HG03469 (cell line): ENCODE results near the gene HDAC4.

Experiments used
- ATAC-seq: cut with Tn5 transposase; IDR thresholded peaks from one replicate; pipeline ENCODE4 v1.9.1; 2021; ENCODE audit warnings: mild to moderate bottlenecking, moderate library complexity, moderate number of reproducible peaks; ENCODE audit not compliant: unreplicated experiment

The HDAC4 gene

GRCh38 chr2:239162976-239163687, 237.7 kb downstream of the HDAC4 start:
- no peak for ATAC-seq

GRCh38 chr2:239162141-239162821, 238.5 kb downstream of the HDAC4 start:
- ATAC-seq: no peak

- no peak for ATAC-seq
Observed at GRCh38 chr2:239161711-239162140, 239.1 kb downstream of the HDAC4 start.

DNA sequence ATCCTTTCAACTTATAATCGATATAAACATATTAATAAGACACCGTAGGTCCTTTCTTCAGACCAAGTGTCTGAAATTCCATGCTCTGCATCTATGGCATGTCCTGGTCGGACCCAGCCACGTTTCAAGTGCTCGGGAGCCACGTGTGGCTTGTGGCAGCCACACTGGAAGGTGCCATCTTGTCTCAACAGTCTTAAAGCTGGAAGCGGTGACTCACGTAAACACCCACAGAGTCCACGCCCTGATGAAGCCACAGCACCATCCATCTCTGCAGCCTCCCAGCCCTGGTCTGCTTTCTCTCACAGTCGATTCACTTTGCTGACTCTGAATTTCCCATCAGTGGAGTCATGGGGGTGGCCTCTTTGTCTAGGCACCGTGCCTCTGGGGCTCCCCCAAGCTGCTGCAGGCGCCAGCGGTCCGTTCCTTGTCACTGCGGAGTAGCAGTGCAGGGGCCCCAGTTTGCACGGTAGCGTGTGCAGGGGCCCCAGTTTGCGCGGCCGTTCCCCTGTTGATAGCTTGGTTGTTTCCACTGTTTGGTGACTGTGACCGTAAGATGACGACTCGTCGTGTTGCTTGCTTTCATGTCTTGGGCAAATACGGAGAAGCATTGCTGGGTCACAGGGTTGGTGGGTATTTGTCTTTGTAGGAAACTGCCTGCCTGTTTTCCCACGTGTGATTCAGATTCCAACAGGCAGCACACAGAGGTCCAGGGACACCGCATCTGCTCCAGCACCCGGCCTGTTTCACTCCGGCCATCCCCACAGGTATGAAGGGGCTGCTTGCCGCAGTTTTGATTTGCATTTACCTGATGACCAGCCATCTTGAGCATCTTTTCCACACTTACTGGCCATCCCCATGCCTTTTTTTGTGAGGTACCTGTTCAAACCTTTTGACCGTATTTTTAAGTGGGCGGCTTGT, 240.3 kb downstream of the HDAC4 start:
- no peak for ATAC-seq

GRCh38 chr2:239159476-239159911, 241.3 kb downstream of the HDAC4 start:
- ATAC-seq: no peak

DNA sequence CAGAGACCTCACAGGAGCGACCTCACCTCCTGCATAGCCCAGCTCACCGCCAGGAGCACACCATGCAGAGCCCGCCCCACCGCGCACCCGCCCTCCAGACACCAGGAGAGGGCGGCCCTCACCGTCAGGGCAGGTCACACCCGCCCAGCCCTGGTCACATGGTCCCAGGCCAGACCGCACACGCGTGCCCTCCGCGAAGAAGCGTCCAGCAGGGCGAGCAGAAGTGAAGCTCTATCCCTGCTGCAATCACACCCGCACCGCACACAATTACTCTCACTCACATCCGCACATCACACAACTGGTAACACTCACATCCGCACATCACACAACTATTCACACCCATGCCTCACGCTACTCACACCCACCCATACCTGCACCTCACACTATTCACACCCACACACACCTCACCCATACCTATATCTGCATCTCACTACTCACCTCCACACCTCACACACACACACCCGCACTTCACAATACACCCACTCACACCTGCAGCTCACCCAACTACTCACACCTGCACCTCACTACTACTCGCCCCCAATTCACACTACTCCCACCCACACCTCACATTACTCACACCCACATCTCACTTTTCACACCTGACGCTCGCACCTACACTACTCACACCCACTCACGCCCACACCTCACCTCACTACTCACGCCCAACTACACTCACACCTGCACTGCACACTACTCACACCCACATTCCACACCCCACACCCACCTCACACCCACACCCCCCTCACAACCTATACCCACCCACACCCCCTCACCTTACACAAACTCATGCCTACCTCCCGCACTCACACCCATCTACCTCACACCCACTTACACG, 242.0 kb downstream of the HDAC4 start:
- ATAC-seq: no peak

GRCh38 chr2:239157771-239158170, 243.0 kb downstream of the HDAC4 start:
- no peak for ATAC-seq

DNA sequence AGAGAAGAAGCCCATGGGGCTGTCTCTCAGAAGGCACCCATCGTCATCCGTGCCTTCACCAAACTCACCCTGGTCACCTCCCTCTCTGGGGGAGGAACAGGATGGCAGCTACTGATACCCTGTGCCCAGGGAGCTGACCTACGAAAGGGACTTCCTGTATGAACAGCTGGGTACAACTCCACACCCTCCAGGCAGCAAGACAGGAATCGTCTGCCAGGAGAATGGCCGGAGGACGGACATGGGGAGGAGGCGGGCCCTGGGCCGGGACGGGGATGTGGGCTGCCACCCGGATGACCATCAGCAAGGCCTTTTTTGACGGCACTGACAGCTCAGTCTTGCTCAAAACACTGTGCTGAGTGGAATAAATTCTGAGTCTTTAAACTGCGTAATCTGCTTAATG, 243.6 kb downstream of the HDAC4 start:
- no peak for ATAC-seq

DNA sequence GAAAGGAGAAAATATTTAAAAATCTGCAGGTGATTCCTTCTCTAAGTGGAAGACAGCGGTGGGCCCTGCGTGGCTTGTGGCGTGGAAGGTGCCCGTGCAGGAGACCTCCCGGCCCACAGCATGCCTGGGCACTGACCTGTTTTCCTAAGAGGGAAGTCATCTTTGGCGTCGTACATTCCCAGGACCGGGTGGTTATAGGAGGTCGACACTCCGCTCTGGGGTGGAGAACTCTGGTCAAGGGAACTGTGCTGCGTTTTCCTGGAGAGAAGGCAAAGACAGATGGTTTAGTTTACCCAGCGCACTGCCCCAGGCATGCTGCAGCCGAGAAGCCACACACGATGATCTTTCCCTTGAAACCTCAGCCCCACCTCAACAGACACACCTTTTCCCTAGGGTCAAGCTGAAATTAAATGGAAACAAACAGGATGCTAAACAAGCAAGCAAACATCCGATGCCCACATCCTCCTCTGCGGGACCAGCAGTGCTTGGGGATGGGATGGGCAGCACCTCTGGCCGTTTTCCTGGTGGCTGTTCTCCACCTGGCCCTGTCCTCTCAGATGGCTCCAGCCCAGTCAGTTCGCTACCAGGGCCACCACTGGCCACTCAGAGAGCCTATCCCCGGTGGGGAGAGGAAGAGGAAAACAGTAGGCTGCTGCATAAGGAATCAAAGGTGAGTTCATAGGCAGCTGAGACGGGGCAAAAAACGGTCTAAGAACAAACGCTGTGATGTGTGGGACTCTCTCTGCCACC, 244.1 kb downstream of the HDAC4 start:
- ATAC-seq: no peak

DNA sequence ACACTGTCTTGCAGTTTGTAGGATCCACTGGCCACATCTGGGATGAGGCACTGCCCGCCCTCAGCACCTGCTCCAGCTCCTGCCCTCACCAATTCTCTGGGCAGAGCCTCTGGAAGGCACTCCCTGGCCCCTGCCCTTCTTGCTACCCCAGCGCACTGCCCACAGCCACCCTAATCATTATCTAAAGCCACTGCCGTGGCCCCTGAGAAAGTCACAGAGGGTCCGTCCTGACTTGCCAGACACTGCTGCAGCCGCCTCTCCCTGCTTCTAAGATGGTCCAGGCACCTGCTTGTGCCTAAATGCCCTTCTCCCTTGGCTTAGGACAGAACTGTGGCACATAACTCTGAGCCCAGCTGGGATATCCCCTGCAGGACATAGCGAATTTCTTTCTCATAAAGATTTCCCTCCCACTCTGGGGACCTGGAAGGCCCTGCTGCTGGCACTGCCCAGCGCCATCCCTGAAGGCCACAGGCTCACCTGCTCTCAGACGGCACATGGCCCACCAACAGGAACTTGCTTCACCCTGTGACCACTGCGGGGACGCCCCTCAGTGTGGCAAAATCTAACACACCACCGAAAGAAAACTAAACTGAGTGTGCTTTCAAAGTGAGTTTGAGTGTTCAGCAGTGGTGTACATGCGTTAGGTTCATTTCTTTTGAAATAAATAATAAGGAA, 244.9 kb downstream of the HDAC4 start:
- ATAC-seq: no peak

DNA sequence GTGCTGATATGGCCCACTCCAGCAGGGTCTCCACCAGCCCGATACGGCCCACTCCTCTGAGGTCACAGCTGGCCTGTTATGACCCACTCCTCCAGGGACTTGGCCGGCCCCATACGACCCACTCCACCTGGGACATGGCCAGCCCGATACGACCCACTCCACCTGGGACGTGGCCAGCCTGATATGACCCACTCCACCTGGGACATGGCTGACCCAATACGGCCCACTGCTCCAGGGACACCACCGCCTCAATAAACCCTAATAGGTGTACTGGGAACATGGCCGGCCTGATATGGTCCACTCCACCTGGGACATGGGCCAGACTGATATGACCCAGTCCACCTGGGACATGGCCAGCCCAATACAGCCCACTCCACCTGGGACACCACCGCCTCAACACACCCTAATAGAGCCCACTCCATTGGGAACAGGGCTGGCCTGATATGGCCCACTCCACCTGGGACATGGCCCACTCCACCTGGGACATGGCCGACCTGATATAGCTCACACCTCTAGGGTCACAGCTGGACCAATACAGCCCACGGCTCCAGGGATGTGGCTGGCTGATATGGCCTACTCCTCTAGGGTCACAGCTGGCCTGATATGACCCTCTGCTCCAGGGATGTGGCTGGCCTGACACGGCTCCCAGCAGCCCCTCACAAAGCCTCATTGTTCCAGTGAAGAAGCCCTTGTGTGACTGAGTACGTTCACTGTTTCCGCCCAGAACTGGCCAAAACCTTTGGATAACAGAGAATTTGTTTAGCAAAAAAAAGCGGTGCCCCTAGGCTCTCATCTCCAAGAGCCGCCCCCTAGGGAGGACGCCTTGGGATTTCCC, 245.6 kb downstream of the HDAC4 start:
- no peak for ATAC-seq

GRCh38 chr2:239153806-239154591, 246.8 kb downstream of the HDAC4 start:
- no peak for ATAC-seq

DNA sequence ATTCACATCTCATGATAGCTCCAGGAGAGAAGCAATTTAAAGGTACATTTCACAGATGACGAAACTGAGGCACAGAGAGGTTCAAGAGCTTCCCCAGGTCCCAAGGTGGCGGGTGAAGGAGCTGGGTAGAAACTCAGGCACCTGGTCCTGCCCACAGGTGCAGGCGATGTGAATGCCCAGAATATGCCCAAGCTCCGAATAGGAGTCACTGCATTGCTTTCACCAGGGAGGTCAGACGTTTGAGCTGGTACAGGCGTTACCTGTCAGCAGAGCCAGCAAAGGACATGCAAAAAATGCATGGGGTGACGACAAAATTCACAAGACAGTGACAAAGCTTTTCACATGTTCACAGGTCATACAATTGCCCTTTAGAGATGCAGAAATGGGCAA, 247.9 kb downstream of the HDAC4 start:
- ATAC-seq: no peak

GRCh38 chr2:239152239-239152915, 248.4 kb downstream of the HDAC4 start:
- ATAC-seq: no peak

GRCh38 chr2:239151201-239152131, 249.4 kb downstream of the HDAC4 start:
- ATAC-seq: no peak
